Suprapubic skin (tissue), 4 donors: ENCODE data around the gene PTPRH. TPM values are rescaled to one million over a fixed set of nuclear protein-coding genes. Genes with fewer than 3 reads are reported as not detected.
"Not testable (repeated sequence)": the region's sequence is repeated elsewhere in the genome, so short reads cannot be mapped to it uniquely, and the experiment has no call there.

Experiments
- DNase-seq, 2 donors: peaks; one replicate each; pipeline ENCODE4 v3.0.0-alpha.2; 2019; ENCODE audit warnings: low spot score in 2 of 2
- H3K27ac ChIP-seq: fragments of 200-600 bp; sonication (generic); one replicate; pipeline ENCODE4 v1.5.1; 2019
- H3K27me3 ChIP-seq: fragments of 200-600 bp; sonication (generic); one replicate; pipeline ENCODE4 v1.5.1; 2019
- H3K36me3 ChIP-seq: fragments of 200-600 bp; sonication (generic); one replicate; pipeline ENCODE4 v1.5.1; 2019
- H3K4me1 ChIP-seq: fragments of 200-600 bp; sonication (generic); one replicate; pipeline ENCODE4 v1.5.1; 2019
- H3K4me3 ChIP-seq: fragments of 200-600 bp; sonication (generic); one replicate; pipeline ENCODE4 v1.5.1; 2019; ENCODE audit warnings: mild to moderate bottlenecking
- H3K9me3 ChIP-seq: fragments of 200-600 bp; sonication (generic); one replicate; pipeline ENCODE4 v1.5.1; 2019
- CTCF ChIP-seq, 2 donors: fragments of 200-600 bp in 1 of 2; fragments of 450-650 bp in 1 of 2; sonication (generic) in 1 of 2; IDR thresholded peaks; one replicate each; pipeline ENCODE4 v1.5.1; 2016 to 2019; ENCODE audit warnings: antibody characterized with exemption in 2 of 2, mild to moderate bottlenecking in 1 of 2, moderate library complexity in 1 of 2
- EP300 ChIP-seq: sonication (generic); formaldehyde crosslinking; IDR thresholded peaks from one replicate; pipeline ENCODE4 v1.6.1; 2017; ENCODE audit warnings: antibody characterized with exemption
- POLR2A ChIP-seq, 2 donors: fragments of 450-650 bp; IDR thresholded peaks; one replicate each; pipeline ENCODE4 v1.6.1; 2017; ENCODE audit warnings: antibody characterized with exemption in 2 of 2, mild to moderate bottlenecking in 2 of 2, moderate library complexity in 2 of 2
- POLR2AphosphoS5 ChIP-seq, 3 donors: sonication (generic); formaldehyde crosslinking; IDR thresholded peaks; one replicate each; pipeline ENCODE4 v1.6.1; 2017; ENCODE audit warnings: antibody characterized with exemption in 3 of 3
- WGBS: methylation state at CpG from one replicate; pipeline ENCODE4 v1.1.5; 2018; 5-methylcytosine and 5-hydroxymethylcytosine counted together
- total RNA-seq, 4 donors: library from RNA; depleted of rRNA; stranded (reverse); fragments of >200 nt; gene quantifications; one replicate each; pipeline ENCODE4 v1.1.0, GENCODE V29; 2016

Gene PTPRH
- total RNA-seq, 4 donors from 2014 or later: 0.34 to 1.4 (median 1.1) TPM; not detected in 1

GRCh38 chr19:55226788-55227187, 17.5 kb upstream of the PTPRH start:
- H3K27ac ChIP-seq: no peak overlapping the region
- no peak for DNase-seq
- H3K36me3 ChIP-seq: peaks cover 57% of the 10 kb centered on the region
- no peaks in the 10 kb centered on the region for H3K27me3 ChIP-seq
- WGBS: 83% methylated on average over 17 of the region's 18 CpGs
- H3K4me1 ChIP-seq: no peaks in the 10 kb centered on the region
- H3K4me3 ChIP-seq: no peak overlapping the region
- no peaks in the 10 kb centered on the region for H3K9me3 ChIP-seq
- TF ChIP-seq POLR2AphosphoS5 (IDR thresholded peaks at IDR 0.05) (no peak), POLR2A (IDR thresholded peaks at IDR 0.05) (no peak), CTCF (IDR thresholded peaks at IDR 0.05) (no peak), EP300 (no peak)

- H3K36me3 ChIP-seq: peaks cover 52% of the 10 kb centered on the region
- H3K4me3 ChIP-seq: no peak overlapping the region
- TF ChIP-seq EP300 (no peak), POLR2AphosphoS5 (IDR thresholded peaks at IDR 0.05) (no peak), CTCF (IDR thresholded peaks at IDR 0.05) (no peak)
- no peak for DNase-seq
- WGBS: 78% methylated on average over 8 of the region's 9 CpGs
- no peaks in the 10 kb centered on the region for H3K27me3 ChIP-seq
- no peaks in the 10 kb centered on the region for H3K9me3 ChIP-seq
- no peak overlapping the region for H3K27ac ChIP-seq
- no peaks in the 10 kb centered on the region for H3K4me1 ChIP-seq
Observed at GRCh38 chr19:55226273-55226672, 17.0 kb upstream of the PTPRH start.

- H3K27me3 ChIP-seq: no peaks in the 10 kb centered on the region
- DNase-seq: no peak
- H3K27ac ChIP-seq: no peak overlapping the region
- H3K36me3 ChIP-seq: peaks cover 44% of the 10 kb centered on the region
- no peaks in the 10 kb centered on the region for H3K9me3 ChIP-seq
- H3K4me1 ChIP-seq: no peaks in the 10 kb centered on the region
- no peak overlapping the region for H3K4me3 ChIP-seq
- TF ChIP-seq CTCF (IDR thresholded peaks at IDR 0.05): no peak
- TF ChIP-seq EP300: no peak
- TF ChIP-seq POLR2A (IDR thresholded peaks at IDR 0.05): no peak
- no peak for TF ChIP-seq POLR2AphosphoS5 (IDR thresholded peaks at IDR 0.05)
- WGBS: 90% methylated on average over 7 of the region's 7 CpGs
Observed at GRCh38 chr19:55225415-55225958, 16.2 kb upstream of the PTPRH start.

GRCh38 chr19:55224679-55225414, 15.5 kb upstream of the PTPRH start:
- H3K27me3 ChIP-seq: not testable (repeated sequence)

GRCh38 chr19:55224038-55224665, 14.9 kb upstream of the PTPRH start:
- WGBS: 68% methylated on average over 11 of the region's 26 CpGs

More at GRCh38 chr19:55224679-55225414, 15.5 kb upstream of the PTPRH start:
- not testable (repeated sequence) for H3K4me1 ChIP-seq, H3K9me3 ChIP-seq, H3K4me3 ChIP-seq, H3K27ac ChIP-seq, DNase-seq
- peaks cover 38% of the 10 kb centered on the region for H3K36me3 ChIP-seq
- WGBS: 61% methylated on average over 11 of the region's 11 CpGs

More at GRCh38 chr19:55224038-55224665, 14.9 kb upstream of the PTPRH start:
- Histone ChIP-seq H3K27me3 (no peaks in the 10 kb centered on the region), H3K36me3 (peaks cover 31% of the 10 kb centered on the region), H3K9me3 (no peaks in the 10 kb centered on the region), H3K27ac (no peak overlapping the region), H3K4me1 (no peaks in the 10 kb centered on the region), H3K4me3 (no peak overlapping the region)
- TF ChIP-seq POLR2A (IDR thresholded peaks at IDR 0.05) (no peak), EP300 (no peak), POLR2AphosphoS5 (IDR thresholded peaks at IDR 0.05) (no peak), CTCF (IDR thresholded peaks at IDR 0.05) (no peak)
- no peak for DNase-seq
